WTC11 (cell line): Measurements from ENCODE around the gene KRT7. TPM values are rescaled to one million over a fixed set of nuclear protein-coding genes. Genes with fewer than 3 reads are reported as not detected.

Experiments
- ATAC-seq: fragments of 200-7000 bp; cut with Tn5 transposase; 2 replicates; pipeline ENCODE4 v1.10.0; 2021; ENCODE audit warnings: mild to moderate bottlenecking, moderate library complexity
- CTCF ChIA-PET: fragments of 300-600 bp; sonication (Branson Sonifier 250); formaldehyde crosslinking; loops from one replicate; lab custom pipeline; 2021; ENCODE audit warnings: antibody characterized with exemption; lab: Charles Lee
- POLR2A ChIA-PET: fragments of 350-600 bp; sonication (Branson Sonifier 250); formaldehyde crosslinking; loops from one replicate; lab custom pipeline; 2021; ENCODE audit warnings: antibody characterized with exemption; lab: Charles Lee
- DNase-seq: peaks from one replicate; pipeline ENCODE4 v3.0.0; 2021; ENCODE audit warnings: low spot score
- H3K27ac Mint-ChIP-seq: 2 replicates; pipeline ENCODE4 v1.8.0; 2021; ENCODE audit warnings: mixed read lengths
- H3K27me3 Mint-ChIP-seq: 2 replicates; pipeline ENCODE4 v1.8.0; 2021; ENCODE audit warnings: low read depth, mild to moderate bottlenecking, moderate library complexity, mixed read lengths
- H3K36me3 Mint-ChIP-seq: 2 replicates; pipeline ENCODE4 v1.8.0; 2021; ENCODE audit warnings: mixed read lengths
- H3K4me1 Mint-ChIP-seq: 2 replicates; pipeline ENCODE4 v1.8.0; 2022; ENCODE audit warnings: mixed read lengths
- H3K4me3 Mint-ChIP-seq: 2 replicates; pipeline ENCODE4 v1.8.0; 2021; ENCODE audit warnings: mild to moderate bottlenecking, moderate library complexity, mixed read lengths
- H3K9me3 Mint-ChIP-seq: 2 replicates; pipeline ENCODE4 v1.8.0; 2021; ENCODE audit warnings: mixed read lengths
- AR ChIP-seq: fragments of 250-450 bp; sonication (Bioruptor Pico); IDR thresholded peaks from 2 replicates; pipeline ENCODE4 v1.9.0; 2021; ENCODE audit warnings: mild to moderate bottlenecking
- FOXJ3 ChIP-seq: sonication (generic); formaldehyde crosslinking; IDR thresholded peaks from 2 replicates; pipeline ENCODE4 v1.9.0; 2021; ENCODE audit warnings: missing genetic modification reagents, mild to moderate bottlenecking, borderline replicate concordance
- FOXK1 ChIP-seq: sonication (generic); formaldehyde crosslinking; IDR thresholded peaks from 2 replicates; pipeline ENCODE4 v1.8.0; 2022; ENCODE audit warnings: mild to moderate bottlenecking, moderate library complexity, missing genetic modification reagents
- HMGA2 ChIP-seq: fragments of 250-450 bp; sonication (Bioruptor Pico); IDR thresholded peaks from 2 replicates; pipeline ENCODE4 v1.4.0; 2021; ENCODE audit warnings: mild to moderate bottlenecking, moderate library complexity
- MLX ChIP-seq: sonication (generic); formaldehyde crosslinking; IDR thresholded peaks from 2 replicates; pipeline ENCODE4 v1.8.1; 2023; ENCODE audit warnings: mild to moderate bottlenecking, missing genetic modification reagents, moderate library complexity
- NR2C2 ChIP-seq: sonication (generic); formaldehyde crosslinking; IDR thresholded peaks from 2 replicates; pipeline ENCODE4 v1.8.0; 2022; ENCODE audit warnings: mild to moderate bottlenecking, missing genetic modification reagents
- SMAD3 ChIP-seq: sonication (generic); formaldehyde crosslinking; IDR thresholded peaks from 2 replicates; pipeline ENCODE4 v1.8.0; 2022; ENCODE audit warnings: missing genetic modification reagents, mild to moderate bottlenecking, borderline replicate concordance
- TEAD1 ChIP-seq: sonication (generic); formaldehyde crosslinking; IDR thresholded peaks from 2 replicates; pipeline ENCODE4 v1.8.0; 2022; ENCODE audit warnings: mild to moderate bottlenecking, missing genetic modification reagents
- TP53 ChIP-seq: sonication (generic); formaldehyde crosslinking; IDR thresholded peaks from 2 replicates; pipeline ENCODE4 v1.8.1; 2023; ENCODE audit warnings: mild to moderate bottlenecking, missing genetic modification reagents
- USF1 ChIP-seq: sonication (generic); formaldehyde crosslinking; IDR thresholded peaks from 2 replicates; pipeline ENCODE4 v1.8.0; 2022; ENCODE audit warnings: mild to moderate bottlenecking, missing genetic modification reagents
- ZNF121 ChIP-seq: sonication (generic); formaldehyde crosslinking; IDR thresholded peaks from 2 replicates; pipeline ENCODE4 v1.8.0; 2023; ENCODE audit warnings: missing genetic modification reagents
- total RNA-seq: library from RNA; stranded (reverse); gene quantifications from 3 replicates; pipeline ENCODE4 v1.2.3, GENCODE V29; 2021
- TF ChIP-seq, protein P1 (sequence below): sonication (generic); formaldehyde crosslinking; IDR thresholded peaks from 2 replicates; pipeline ENCODE4 v1.8.0; 2022; ENCODE audit warnings: mild to moderate bottlenecking, missing genetic modification reagents
- TF ChIP-seq, protein P2 (sequence below): sonication (generic); formaldehyde crosslinking; conservative IDR thresholded peaks from 2 replicates; pipeline ENCODE4 v1.8.1; 2023; ENCODE audit warnings: mild to moderate bottlenecking, low read depth, missing genetic modification reagents, moderate library complexity
- TF ChIP-seq, protein P3 (sequence below): sonication (generic); formaldehyde crosslinking; IDR thresholded peaks from 2 replicates; pipeline ENCODE4 v1.8.1; 2023; ENCODE audit warnings: mild to moderate bottlenecking, missing genetic modification reagents, moderate library complexity
- TF ChIP-seq, protein P4 (sequence below): sonication (generic); formaldehyde crosslinking; IDR thresholded peaks from 2 replicates; pipeline ENCODE4 v1.8.0; 2023; ENCODE audit warnings: missing genetic modification reagents
- TF ChIP-seq, protein P5 (sequence below): fragments of 250-450 bp; sonication (Bioruptor Pico); IDR thresholded peaks from 2 replicates; pipeline ENCODE4 v2.1.2; 2022; ENCODE audit warnings: mild to moderate bottlenecking, moderate library complexity

The KRT7 gene
- total RNA-seq, 1 experiment from 2014 or later = 10.6 TPM

DNA sequence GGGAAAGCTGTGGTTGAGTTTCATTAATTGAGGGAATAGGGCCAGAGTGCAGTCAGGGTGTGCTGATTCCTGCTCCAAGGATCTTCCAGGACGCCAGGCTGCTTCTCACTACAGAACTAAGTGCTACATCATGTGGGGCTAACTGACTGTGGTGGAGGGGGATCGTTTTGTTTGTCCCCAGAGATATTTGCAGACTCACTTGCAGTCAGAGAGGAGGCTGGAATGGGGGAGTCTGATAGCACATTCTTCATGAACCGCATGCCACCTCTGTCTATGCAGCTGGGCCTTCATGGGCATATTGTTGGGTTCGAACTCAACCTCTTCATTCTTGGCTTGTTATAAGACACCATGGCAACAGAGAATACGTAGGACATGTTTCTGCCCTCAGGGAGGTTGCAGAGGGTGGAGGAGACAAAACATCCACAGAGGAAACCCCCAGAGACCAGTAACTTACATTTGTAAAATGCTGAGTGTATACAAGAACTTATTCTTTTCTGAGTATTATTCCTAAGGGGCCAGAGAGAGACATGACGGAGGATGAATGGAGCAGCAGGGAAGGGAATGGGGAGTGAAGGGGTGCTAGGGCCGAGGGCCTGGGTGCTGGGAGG, 13.0 kb downstream of the KRT7 start:
- Mint-ChIP-seq H3K4me3 (no peak overlapping the region), H3K27ac (no peak overlapping the region), H3K9me3 (no peaks in the 10 kb centered on the region), H3K4me1 (peaks cover 40% of the 10 kb centered on the region), H3K36me3 (no peaks in the 10 kb centered on the region), H3K27me3 (peaks cover 28% of the 10 kb centered on the region)
- TF ChIP-seq, protein P1, sequence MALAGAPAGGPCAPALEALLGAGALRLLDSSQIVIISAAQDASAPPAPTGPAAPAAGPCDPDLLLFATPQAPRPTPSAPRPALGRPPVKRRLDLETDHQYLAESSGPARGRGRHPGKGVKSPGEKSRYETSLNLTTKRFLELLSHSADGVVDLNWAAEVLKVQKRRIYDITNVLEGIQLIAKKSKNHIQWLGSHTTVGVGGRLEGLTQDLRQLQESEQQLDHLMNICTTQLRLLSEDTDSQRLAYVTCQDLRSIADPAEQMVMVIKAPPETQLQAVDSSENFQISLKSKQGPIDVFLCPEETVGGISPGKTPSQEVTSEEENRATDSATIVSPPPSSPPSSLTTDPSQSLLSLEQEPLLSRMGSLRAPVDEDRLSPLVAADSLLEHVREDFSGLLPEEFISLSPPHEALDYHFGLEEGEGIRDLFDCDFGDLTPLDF (CRISPR knock-in tag) = no peak
- TF ChIP-seq USF1 (CRISPR knock-in tag) (no peak), TP53 (CRISPR knock-in tag) (no peak), ZNF121 (CRISPR knock-in tag) (no peak), MLX (CRISPR knock-in tag) (no peak), FOXJ3 (CRISPR knock-in tag) (no peak), SMAD3 (CRISPR knock-in tag) (no peak), NR2C2 (CRISPR knock-in tag) (no peak), HMGA2 (CRISPR knock-in tag) (no peak), TEAD1 (CRISPR knock-in tag) (no peak), FOXK1 (CRISPR knock-in tag) (no peak), AR (CRISPR knock-in tag) (no peak)
- TF ChIP-seq, protein P2, sequence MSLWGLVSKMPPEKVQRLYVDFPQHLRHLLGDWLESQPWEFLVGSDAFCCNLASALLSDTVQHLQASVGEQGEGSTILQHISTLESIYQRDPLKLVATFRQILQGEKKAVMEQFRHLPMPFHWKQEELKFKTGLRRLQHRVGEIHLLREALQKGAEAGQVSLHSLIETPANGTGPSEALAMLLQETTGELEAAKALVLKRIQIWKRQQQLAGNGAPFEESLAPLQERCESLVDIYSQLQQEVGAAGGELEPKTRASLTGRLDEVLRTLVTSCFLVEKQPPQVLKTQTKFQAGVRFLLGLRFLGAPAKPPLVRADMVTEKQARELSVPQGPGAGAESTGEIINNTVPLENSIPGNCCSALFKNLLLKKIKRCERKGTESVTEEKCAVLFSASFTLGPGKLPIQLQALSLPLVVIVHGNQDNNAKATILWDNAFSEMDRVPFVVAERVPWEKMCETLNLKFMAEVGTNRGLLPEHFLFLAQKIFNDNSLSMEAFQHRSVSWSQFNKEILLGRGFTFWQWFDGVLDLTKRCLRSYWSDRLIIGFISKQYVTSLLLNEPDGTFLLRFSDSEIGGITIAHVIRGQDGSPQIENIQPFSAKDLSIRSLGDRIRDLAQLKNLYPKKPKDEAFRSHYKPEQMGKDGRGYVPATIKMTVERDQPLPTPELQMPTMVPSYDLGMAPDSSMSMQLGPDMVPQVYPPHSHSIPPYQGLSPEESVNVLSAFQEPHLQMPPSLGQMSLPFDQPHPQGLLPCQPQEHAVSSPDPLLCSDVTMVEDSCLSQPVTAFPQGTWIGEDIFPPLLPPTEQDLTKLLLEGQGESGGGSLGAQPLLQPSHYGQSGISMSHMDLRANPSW (CRISPR knock-in tag) = no peak
- TF ChIP-seq, protein P3, sequence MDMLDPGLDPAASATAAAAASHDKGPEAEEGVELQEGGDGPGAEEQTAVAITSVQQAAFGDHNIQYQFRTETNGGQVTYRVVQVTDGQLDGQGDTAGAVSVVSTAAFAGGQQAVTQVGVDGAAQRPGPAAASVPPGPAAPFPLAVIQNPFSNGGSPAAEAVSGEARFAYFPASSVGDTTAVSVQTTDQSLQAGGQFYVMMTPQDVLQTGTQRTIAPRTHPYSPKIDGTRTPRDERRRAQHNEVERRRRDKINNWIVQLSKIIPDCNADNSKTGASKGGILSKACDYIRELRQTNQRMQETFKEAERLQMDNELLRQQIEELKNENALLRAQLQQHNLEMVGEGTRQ (CRISPR knock-in tag) = no peak
- TF ChIP-seq, protein P4, sequence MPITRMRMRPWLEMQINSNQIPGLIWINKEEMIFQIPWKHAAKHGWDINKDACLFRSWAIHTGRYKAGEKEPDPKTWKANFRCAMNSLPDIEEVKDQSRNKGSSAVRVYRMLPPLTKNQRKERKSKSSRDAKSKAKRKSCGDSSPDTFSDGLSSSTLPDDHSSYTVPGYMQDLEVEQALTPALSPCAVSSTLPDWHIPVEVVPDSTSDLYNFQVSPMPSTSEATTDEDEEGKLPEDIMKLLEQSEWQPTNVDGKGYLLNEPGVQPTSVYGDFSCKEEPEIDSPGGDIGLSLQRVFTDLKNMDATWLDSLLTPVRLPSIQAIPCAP (CRISPR knock-in tag) = no peak
- TF ChIP-seq, protein P5, sequence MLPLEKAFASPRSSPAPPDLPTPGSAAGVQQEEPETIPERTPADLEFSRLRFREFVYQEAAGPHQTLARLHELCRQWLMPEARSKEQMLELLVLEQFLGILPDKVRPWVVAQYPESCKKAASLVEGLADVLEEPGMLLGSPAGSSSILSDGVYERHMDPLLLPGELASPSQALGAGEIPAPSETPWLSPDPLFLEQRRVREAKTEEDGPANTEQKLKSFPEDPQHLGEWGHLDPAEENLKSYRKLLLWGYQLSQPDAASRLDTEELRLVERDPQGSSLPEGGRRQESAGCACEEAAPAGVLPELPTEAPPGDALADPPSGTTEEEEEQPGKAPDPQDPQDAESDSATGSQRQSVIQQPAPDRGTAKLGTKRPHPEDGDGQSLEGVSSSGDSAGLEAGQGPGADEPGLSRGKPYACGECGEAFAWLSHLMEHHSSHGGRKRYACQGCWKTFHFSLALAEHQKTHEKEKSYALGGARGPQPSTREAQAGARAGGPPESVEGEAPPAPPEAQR (CRISPR knock-in tag) = no peak
- no peak for ATAC-seq
- ChIA-PET POLR2A (interaction anchor here (0.6 to 1.0 kb wide), 2 partner anchors 32 to 34 kb away, joined by 3 to 5 read pairs; no protein-coding TSS in a partner anchor), CTCF (interaction anchor here (0.5 to 4.9 kb wide), 13 partner anchors 12 to 633 kb away, joined by 3 to 33 read pairs (median 4); partner anchors contain the start of gene KRT7)
- no peak for DNase-seq
